SK-N-SH (cell line): ENCODE data around the gene ZNF260. TPM values are rescaled to one million over a fixed set of nuclear protein-coding genes. Genes with fewer than 3 reads are reported as not detected.

Experiments used
- CTCF ChIA-PET: fragments of 300-600, 350-600 bp; formaldehyde crosslinking; extraction: SDS; loops from one replicate; lab custom pipeline; 2021; lab: Yijun Ruan, JAX
- POLR2A ChIA-PET: fragments of 350-600 bp; sonication (Branson Sonifier 250); formaldehyde crosslinking; extraction: SDS; loops from one replicate; lab custom pipeline; 2020; ENCODE audit warnings: antibody characterized with exemption, inconsistent platforms; lab: Yijun Ruan, JAX
- DNase-seq: peaks from one replicate; pipeline ENCODE4 v3.0.0; 2012
- H2AFZ ChIP-seq: fragments of 200-600 bp; sonication (generic); 2 replicates; pipeline ENCODE4 v1.8.1; 2016; ENCODE audit warnings: antibody characterized with exemption, mild to moderate bottlenecking, low read depth
- H3F3A ChIP-seq: fragments of 200-600 bp; sonication (generic); replicated peaks from 2 replicates; pipeline ENCODE3; 2016; ENCODE audit warnings: antibody characterized with exemption, mild to moderate bottlenecking; ENCODE audit not compliant: insufficient read depth
- H3K27ac ChIP-seq, 2 experiments: fragments of 200-500 bp in 1 of 2; fragments of 200-600 bp in 1 of 2; sonication (Bioruptor generic) in 1 of 2; sonication (generic), shearing (Covaris generic) in 1 of 2; 2 replicates each; pipeline versions ENCODE4 v1.5.1 to v1.6.1; 2014 to 2016; ENCODE audit warnings: low read depth in 2 of 2, inconsistent platforms in 1 of 2, low read length in 1 of 2, mild to moderate bottlenecking in 1 of 2, mixed read lengths in 1 of 2
- H3K27me3 ChIP-seq: fragments of 200-600 bp; sonication (generic), shearing (Covaris generic); 2 replicates; pipeline ENCODE4 v1.6.1; 2016; ENCODE audit warnings: mixed run types; ENCODE audit not compliant: insufficient read depth
- H3K36me3 ChIP-seq, 2 experiments: fragments of 200-500 bp in 1 of 2; fragments of 200-600 bp in 1 of 2; sonication (Bioruptor generic) in 1 of 2; sonication (generic) in 1 of 2; replicated peaks in 1 of 2; 2 replicates each; pipeline versions ENCODE3 to v1.5.1; 2014 to 2016; ENCODE audit warnings: low read length in 1 of 2, mild to moderate bottlenecking in 1 of 2; ENCODE audit not compliant: insufficient read depth in 2 of 2, control insufficient read depth in 1 of 2
- H3K4me1 ChIP-seq, 2 experiments: fragments of 200-500 bp in 1 of 2; fragments of 200-600 bp in 1 of 2; sonication (Bioruptor generic) in 1 of 2; sonication (generic), shearing (Covaris generic) in 1 of 2; 2 replicates each; pipeline versions ENCODE4 v1.5.1 to v1.6.1; 2014 to 2016; ENCODE audit warnings: low read depth in 1 of 2, low read length in 1 of 2, mixed run types in 1 of 2; ENCODE audit not compliant: insufficient read depth in 2 of 2, control insufficient read depth in 1 of 2
- H3K4me2 ChIP-seq: fragments of 200-600 bp; sonication (generic), shearing (Covaris generic); 2 replicates; pipeline ENCODE4 v1.6.1; 2017; ENCODE audit warnings: mixed run types
- H3K4me3 ChIP-seq, 2 experiments: fragments of 200-500 bp in 1 of 2; fragments of 200-600 bp in 1 of 2; sonication (Bioruptor generic) in 1 of 2; sonication (generic), shearing (Covaris generic) in 1 of 2; 2 replicates each; pipeline versions ENCODE4 v1.5.1 to v1.8.1; 2014 to 2016; ENCODE audit warnings: low read depth in 2 of 2, inconsistent platforms in 1 of 2, low read length in 1 of 2, mild to moderate bottlenecking in 1 of 2, mixed read lengths in 1 of 2, moderate library complexity in 1 of 2
- H3K79me2 ChIP-seq: fragments of 200-600 bp; sonication (generic); 2 replicates; pipeline ENCODE4 v1.8.1; 2017; ENCODE audit warnings: mild to moderate bottlenecking; ENCODE audit not compliant: insufficient read depth
- H3K9ac ChIP-seq: fragments of 200-600 bp; sonication (generic); 2 replicates; pipeline ENCODE4 v1.6.1; 2017; ENCODE audit warnings: mixed run types
- H3K9me2 ChIP-seq: fragments of 200-600 bp; sonication (generic); 2 replicates; pipeline ENCODE4 v1.6.1; 2017; ENCODE audit warnings: mixed run types
- H3K9me3 ChIP-seq: fragments of 200-600 bp; sonication (generic); 2 replicates; pipeline ENCODE4 v1.6.1; 2017; ENCODE audit warnings: mixed run types, mild to moderate bottlenecking, moderate library complexity
- H4K20me1 ChIP-seq: fragments of 200-600 bp; sonication (generic); 2 replicates; pipeline ENCODE4 v1.6.1; 2017; ENCODE audit warnings: mild to moderate bottlenecking, mixed run types; ENCODE audit not compliant: insufficient read depth
- CTCF ChIP-seq: fragments of 200-600 bp; sonication (generic); IDR thresholded peaks from 2 replicates; pipeline ENCODE4 v1.6.1; 2017; ENCODE audit warnings: antibody characterized with exemption, mild to moderate bottlenecking, moderate library complexity
- EP300 ChIP-seq, 2 experiments: IDR thresholded peaks; 2 replicates each; pipeline versions ENCODE4 v1.4.0 to v1.6.1; 2012; ENCODE audit warnings: borderline replicate concordance in 1 of 2, low read depth in 1 of 2, low read length in 1 of 2
- EZH2phosphoT487 ChIP-seq: fragments of 200-600 bp; sonication (generic); IDR thresholded peaks from 2 replicates; pipeline ENCODE4 v1.6.1; 2017; ENCODE audit warnings: low read depth, mixed run types, mild to moderate bottlenecking, antibody characterized with exemption, moderate library complexity, borderline replicate concordance
- FOSL2 ChIP-seq: IDR thresholded peaks from 2 replicates; pipeline ENCODE4 v1.4.0; 2012; ENCODE audit warnings: low read depth, mild to moderate bottlenecking, moderate library complexity, borderline replicate concordance
- FOXJ3 ChIP-seq: sonication (generic); formaldehyde crosslinking; IDR thresholded peaks from 2 replicates; pipeline ENCODE4 v1.5.1; 2020; ENCODE audit warnings: mild to moderate bottlenecking, missing genetic modification reagents
- JUND ChIP-seq: IDR thresholded peaks from 2 replicates; pipeline ENCODE4 v1.4.0; 2012
- NFIC ChIP-seq: IDR thresholded peaks from 2 replicates; pipeline ENCODE4 v1.4.0; 2012; ENCODE audit warnings: borderline replicate concordance
- NRF1 ChIP-seq: IDR thresholded peaks from 2 replicates; pipeline ENCODE4 v1.6.1; 2012; ENCODE audit warnings: low read depth, mild to moderate bottlenecking, low read length
- POLR2AphosphoS5 ChIP-seq: IDR thresholded peaks from 2 replicates; pipeline ENCODE4 v1.6.1; 2012; ENCODE audit warnings: low read depth, low read length
- RAD21 ChIP-seq: IDR thresholded peaks from 2 replicates; pipeline ENCODE4 v1.6.1; 2012; ENCODE audit warnings: mild to moderate bottlenecking, low read length
- RCOR1 ChIP-seq: fragments of 150-350 bp; IDR thresholded peaks from 2 replicates; pipeline ENCODE4 v1.6.1; 2017; ENCODE audit warnings: antibody characterized with exemption, low read length
- REST ChIP-seq: IDR thresholded peaks from 2 replicates; pipeline ENCODE4 v1.6.1; 2012; ENCODE audit warnings: mild to moderate bottlenecking, low read depth, low read length, moderate library complexity
- RXRA ChIP-seq: IDR thresholded peaks from 2 replicates; pipeline ENCODE4 v1.4.0; 2012; ENCODE audit warnings: low read depth, mild to moderate bottlenecking, borderline replicate concordance
- SIN3A ChIP-seq: IDR thresholded peaks from 2 replicates; pipeline ENCODE4 v1.6.1; 2012; ENCODE audit warnings: low read depth, mild to moderate bottlenecking, low read length, moderate library complexity, borderline replicate concordance
- SMC3 ChIP-seq: IDR thresholded peaks from 2 replicates; pipeline ENCODE4 v1.6.1; 2012; ENCODE audit warnings: low read depth, low read length, improper control_type of control experiment
- TAF1 ChIP-seq: IDR thresholded peaks from 2 replicates; pipeline ENCODE4 v1.6.1; 2012; ENCODE audit warnings: low read depth, mild to moderate bottlenecking, low read length, moderate library complexity, borderline replicate concordance
- USF1 ChIP-seq: IDR thresholded peaks from 2 replicates; pipeline ENCODE4 v1.4.0; 2012; ENCODE audit warnings: low read depth, borderline replicate concordance
- YY1 ChIP-seq: IDR thresholded peaks from 2 replicates; pipeline ENCODE4 v1.4.0; 2012; ENCODE audit warnings: low read depth, mild to moderate bottlenecking
- ZBTB33 ChIP-seq: IDR thresholded peaks from 2 replicates; pipeline ENCODE4 v1.4.0; 2012; ENCODE audit warnings: low read depth, borderline replicate concordance
- WGBS: methylation state at CpG from one replicate; pipeline ENCODE4 v1.1.6; 2017; ENCODE audit warnings: low lambda C conversion rate; 5-methylcytosine and 5-hydroxymethylcytosine counted together
- polyA plus RNA-seq, 3 experiments: library from polyadenylated mRNA; depleted of rRNA; stranded (reverse); fragments of >200 nt; gene quantifications; 2 replicates each; pipeline ENCODE4 v1.2.3, GENCODE V29; 2012
- TF ChIP-seq, protein P1 (sequence below): IDR thresholded peaks from 2 replicates; pipeline ENCODE4; 2012

Gene ZNF260
- polyA plus RNA-seq, 1 of the 3 experiments (the other 2 are of a cell fraction) = 2.6 TPM

GRCh38 chr19:36488846-36489117 lies 39.3 kb downstream of the ZNF260 start (continued):
- no peak for TF ChIP-seq YY1
- no peak for TF ChIP-seq RXRA
- no peak for TF ChIP-seq NRF1
- no peak for TF ChIP-seq NFIC
- no peak for TF ChIP-seq FOSL2
- TF ChIP-seq EZH2phosphoT487 = no peak

GRCh38 chr19:36488118-36488845 lies 39.8 kb downstream of the ZNF260 start:
- WGBS = 41% methylated on average over 9 of the region's 9 CpGs
- no peak for TF ChIP-seq EZH2phosphoT487
- no peak for TF ChIP-seq POLR2AphosphoS5
- no peak for TF ChIP-seq SIN3A
- TF ChIP-seq JUND = no peak
- no peak for TF ChIP-seq USF1
- no peak for TF ChIP-seq FOSL2
- TF ChIP-seq REST = no peak
- no peak for TF ChIP-seq FOXJ3 (CRISPR knock-in tag)
- no peak for TF ChIP-seq RCOR1
- no peak for TF ChIP-seq CTCF
- no peak for TF ChIP-seq SMC3
- TF ChIP-seq TAF1 = no peak
- TF ChIP-seq EP300 (IDR thresholded peaks at IDR 0.05; ENCODE audit: borderline replicate concordance in 1 of 2, low read depth in 1 of 2, low read length in 1 of 2) = no peak
- no peak for TF ChIP-seq NRF1
- no peak for TF ChIP-seq RAD21
- no peak for TF ChIP-seq ZBTB33
- TF ChIP-seq, protein P1, sequence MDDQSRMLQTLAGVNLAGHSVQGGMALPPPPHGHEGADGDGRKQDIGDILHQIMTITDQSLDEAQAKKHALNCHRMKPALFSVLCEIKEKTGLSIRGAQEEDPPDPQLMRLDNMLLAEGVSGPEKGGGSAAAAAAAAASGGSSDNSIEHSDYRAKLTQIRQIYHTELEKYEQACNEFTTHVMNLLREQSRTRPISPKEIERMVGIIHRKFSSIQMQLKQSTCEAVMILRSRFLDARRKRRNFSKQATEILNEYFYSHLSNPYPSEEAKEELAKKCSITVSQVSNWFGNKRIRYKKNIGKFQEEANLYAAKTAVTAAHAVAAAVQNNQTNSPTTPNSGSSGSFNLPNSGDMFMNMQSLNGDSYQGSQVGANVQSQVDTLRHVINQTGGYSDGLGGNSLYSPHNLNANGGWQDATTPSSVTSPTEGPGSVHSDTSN = no peak
- H3K79me2 ChIP-seq = peaks cover 39% of the 10 kb centered on the region; the same call in 1 of the 2 replicates
- peak overlapping the region; percentile 62 to 83 for H3K4me3 ChIP-seq
- H3K9me3 ChIP-seq = no peaks in the 10 kb centered on the region
- H3K36me3 ChIP-seq = no peaks in the 10 kb centered on the region
- H2AFZ ChIP-seq = peak overlapping the region; percentile 95
- H4K20me1 ChIP-seq = no peaks in the 10 kb centered on the region
- ChIA-PET CTCF (interaction anchor here (0.6 to 1.1 kb wide), 3 partner anchors 52 to 110 kb away, joined by 3 to 6 read pairs (median 3); no protein-coding TSS in a partner anchor), POLR2A (interaction anchor here (0.6 to 2.0 kb wide), 6 partner anchors 40 to 274 kb away, joined by 3 to 21 read pairs (median 7); partner anchors contain the start of genes ZFP14, ZNF146, ZNF260 and ZNF382)
- H3F3A ChIP-seq = no peaks in the 10 kb centered on the region
- H3K27ac ChIP-seq = peak overlapping the region; percentile 83 to 96; a peak in 2 of 4 replicates
- H3K27me3 ChIP-seq = no peaks in the 10 kb centered on the region
- peak overlapping the region; percentile 84 for H3K9ac ChIP-seq
- no peaks in the 10 kb centered on the region; a peak in 2 of 4 replicates for H3K4me1 ChIP-seq
- H3K4me2 ChIP-seq = peak overlapping the region; percentile 84
- no peaks in the 10 kb centered on the region for H3K9me2 ChIP-seq
- no peak for DNase-seq
